ENCODE measurements around the gene CREBBP. TPM values are rescaled to one million over a fixed set of nuclear protein-coding genes. Genes with fewer than 3 reads are reported as not detected.

Gene CREBBP
- total and polyA plus RNA-seq, 7 donors: 5.4 to 85.3 (median 39.5) TPM

DNA sequence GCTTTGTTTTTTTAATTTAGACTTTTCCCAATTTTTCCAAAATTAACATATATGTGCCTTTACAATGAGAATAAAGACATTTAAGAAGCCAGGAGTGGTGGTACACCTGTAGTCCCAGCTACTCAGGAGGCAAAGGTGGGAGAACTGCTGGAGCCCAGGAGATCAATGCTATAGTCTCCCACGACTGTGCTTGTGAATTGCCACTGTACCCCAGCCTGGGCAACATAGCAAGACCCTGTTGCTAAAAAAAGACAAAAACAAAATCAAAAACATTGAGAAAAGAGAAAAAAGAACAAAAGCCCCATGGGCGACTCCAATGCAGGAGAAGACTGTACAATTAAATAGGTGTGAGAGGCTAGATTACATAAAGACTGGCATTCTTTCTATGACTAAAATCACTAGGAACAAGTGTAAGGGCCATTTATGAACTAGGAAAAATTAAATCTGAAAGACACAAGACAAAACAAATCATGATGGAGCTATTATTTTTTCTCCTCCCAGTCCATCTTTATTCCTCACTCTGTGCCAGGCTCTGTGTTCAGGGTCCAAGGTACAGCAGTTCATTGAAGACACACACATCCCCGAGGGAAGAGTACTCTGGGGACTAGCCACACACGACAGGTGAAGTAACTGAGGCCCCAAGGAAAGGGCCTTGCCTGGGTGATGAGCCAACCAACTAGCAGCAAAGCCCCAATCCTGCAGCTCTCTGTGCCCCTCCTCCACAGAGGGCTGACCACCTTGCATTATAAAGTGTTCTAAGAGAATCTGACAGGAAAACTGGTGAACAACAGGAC lies 79.8 kb downstream of the CREBBP start:
- intact Hi-C loops (cut with DNase I): loop anchor here (5.0 kb wide), 1 partner anchor 57 kb away; no protein-coding TSS in a partner anchor
- H3K4me1 ChIP-seq: peaks cover 0 to 72% (median 51%) of the 10 kb centered on the region in 4 donors

DNA sequence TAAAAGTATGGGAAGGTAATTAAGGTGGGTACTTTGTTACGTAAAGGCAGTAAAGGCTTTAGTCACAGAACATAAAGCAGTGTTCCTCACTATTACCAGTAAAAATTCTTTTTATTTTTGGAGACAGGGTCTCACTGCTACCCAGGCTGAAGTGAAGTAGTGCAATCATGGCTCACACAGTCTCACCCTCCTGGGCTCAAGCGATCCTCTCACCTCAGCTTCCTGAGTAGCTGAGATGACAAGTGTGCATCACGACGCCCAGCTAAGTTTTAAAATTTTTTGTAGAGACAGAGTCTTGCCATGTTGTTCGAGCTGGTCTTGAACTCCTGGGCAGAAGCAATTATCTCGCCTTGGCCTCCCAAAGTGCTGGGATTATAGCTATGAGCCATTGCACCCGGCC lies 80.5 kb downstream of the CREBBP start:
- H3K4me3 ChIP-seq: no peak overlapping the region
- 89 to 92% methylated on average over 7 of the region's 7 CpGs for WGBS, 2 donors
- H3K27ac ChIP-seq: no peak overlapping the region
- DNase-seq: no peak
- H3K36me3 ChIP-seq: no peaks in the 10 kb centered on the region
- no peaks in the 10 kb centered on the region for H3K27me3 ChIP-seq
- TF ChIP-seq POLR2A (IDR thresholded peaks at IDR 0.05): no peak
- TF ChIP-seq, protein P1, sequence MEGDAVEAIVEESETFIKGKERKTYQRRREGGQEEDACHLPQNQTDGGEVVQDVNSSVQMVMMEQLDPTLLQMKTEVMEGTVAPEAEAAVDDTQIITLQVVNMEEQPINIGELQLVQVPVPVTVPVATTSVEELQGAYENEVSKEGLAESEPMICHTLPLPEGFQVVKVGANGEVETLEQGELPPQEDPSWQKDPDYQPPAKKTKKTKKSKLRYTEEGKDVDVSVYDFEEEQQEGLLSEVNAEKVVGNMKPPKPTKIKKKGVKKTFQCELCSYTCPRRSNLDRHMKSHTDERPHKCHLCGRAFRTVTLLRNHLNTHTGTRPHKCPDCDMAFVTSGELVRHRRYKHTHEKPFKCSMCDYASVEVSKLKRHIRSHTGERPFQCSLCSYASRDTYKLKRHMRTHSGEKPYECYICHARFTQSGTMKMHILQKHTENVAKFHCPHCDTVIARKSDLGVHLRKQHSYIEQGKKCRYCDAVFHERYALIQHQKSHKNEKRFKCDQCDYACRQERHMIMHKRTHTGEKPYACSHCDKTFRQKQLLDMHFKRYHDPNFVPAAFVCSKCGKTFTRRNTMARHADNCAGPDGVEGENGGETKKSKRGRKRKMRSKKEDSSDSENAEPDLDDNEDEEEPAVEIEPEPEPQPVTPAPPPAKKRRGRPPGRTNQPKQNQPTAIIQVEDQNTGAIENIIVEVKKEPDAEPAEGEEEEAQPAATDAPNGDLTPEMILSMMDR (IDR thresholded peaks at IDR 0.05): no peak
- H3K4me1 ChIP-seq: peaks cover 0 to 70% (median 55%) of the 10 kb centered on the region in 4 donors
- H3K9me3 ChIP-seq: no peaks in the 10 kb centered on the region
- intact Hi-C loops (cut with DNase I): loop anchor here (5.0 kb wide), 1 partner anchor 57 kb away; no protein-coding TSS in a partner anchor

More for the DNA sequence above, 79.8 kb downstream of the CREBBP start:
- no peaks in the 10 kb centered on the region for H3K27me3 ChIP-seq
- H3K36me3 ChIP-seq: no peaks in the 10 kb centered on the region
- no peak overlapping the region for H3K27ac ChIP-seq
- H3K9me3 ChIP-seq: no peaks in the 10 kb centered on the region
- TF ChIP-seq POLR2A (IDR thresholded peaks at IDR 0.05) (no peak), EP300 (IDR thresholded peaks at IDR 0.05) (no peak), POLR2AphosphoS5 (IDR thresholded peaks at IDR 0.05) (no peak)
- TF ChIP-seq, protein P1 (IDR thresholded peaks at IDR 0.05): no peak
- 64 to 84% methylated on average over 4 of the region's 4 CpGs for WGBS, 2 donors
- no peak for DNase-seq
- no peak overlapping the region for H3K4me3 ChIP-seq

DNA sequence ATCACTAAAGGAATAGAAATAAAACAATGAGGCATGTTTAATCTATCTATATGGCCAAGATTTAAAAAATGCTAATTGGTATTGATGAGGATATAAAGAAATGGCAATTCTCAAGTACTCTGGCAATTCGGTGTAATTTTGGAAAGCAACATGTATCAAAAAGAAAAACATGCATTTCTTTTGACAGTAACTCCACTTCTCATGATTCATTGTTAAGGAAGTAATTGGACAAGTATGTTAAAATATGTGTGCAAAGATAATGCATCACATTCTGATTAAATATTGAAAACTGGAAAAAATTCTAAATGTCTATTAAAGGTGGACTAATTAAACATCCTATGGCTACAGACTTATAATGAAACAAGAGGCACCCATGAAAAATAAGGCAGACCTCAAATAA lies 81.2 kb downstream of the CREBBP start:
- Histone ChIP-seq H3K27me3 (no peaks in the 10 kb centered on the region), H3K36me3 (no peaks in the 10 kb centered on the region), H3K4me1 (peaks cover 0 to 70% (median 54%) of the 10 kb centered on the region in 4 donors), H3K9me3 (no peaks in the 10 kb centered on the region), H3K27ac (no peak overlapping the region), H3K4me3 (no peak overlapping the region)
- whole genome bisulfite sequencing, 2 donors: 72 to 83% methylated on average over 1 of the region's 1 CpG
- no peak for TF ChIP-seq POLR2A (IDR thresholded peaks at IDR 0.05)
- TF ChIP-seq, protein P1 (IDR thresholded peaks at IDR 0.05): no peak
- no peak for TF ChIP-seq EP300 (IDR thresholded peaks at IDR 0.05)
- TF ChIP-seq POLR2AphosphoS5 (IDR thresholded peaks at IDR 0.05): no peak
- intact Hi-C loops (cut with DNase I): no loop called here
- DNase-seq: no peak

DNA sequence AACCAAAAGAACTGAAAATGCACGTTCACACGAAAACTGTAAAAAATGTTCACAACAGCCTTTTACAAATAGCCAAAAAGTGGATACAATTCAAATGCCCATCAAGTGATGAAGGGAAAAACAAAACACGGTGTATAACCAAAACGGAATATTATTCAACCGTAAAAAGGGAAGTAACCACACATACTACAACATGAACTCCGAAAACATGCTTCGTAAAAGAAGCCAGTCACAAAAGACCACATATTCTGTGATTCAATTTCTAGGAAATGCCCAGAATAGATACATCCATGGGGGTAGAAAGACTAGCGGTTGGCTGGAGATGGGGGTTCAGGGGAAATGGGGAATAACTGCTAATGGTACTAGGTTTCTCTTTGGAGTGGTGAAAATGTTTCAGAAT lies 81.7 kb downstream of the CREBBP start:
- intact Hi-C loops (cut with DNase I): no loop called here
- 78 to 94% methylated on average over 8 of the region's 8 CpGs for WGBS, 2 donors
- no peaks in the 10 kb centered on the region for H3K27me3 ChIP-seq
- no peaks in the 10 kb centered on the region for H3K9me3 ChIP-seq
- no peak overlapping the region for H3K27ac ChIP-seq
- peaks cover 0 to 70% (median 56%) of the 10 kb centered on the region in 4 donors for H3K4me1 ChIP-seq
- DNase-seq: no peak
- H3K4me3 ChIP-seq: no peak overlapping the region
- TF ChIP-seq, protein P1 (IDR thresholded peaks at IDR 0.05): no peak
- H3K36me3 ChIP-seq: no peaks in the 10 kb centered on the region
